Left lobe of liver (tissue), 2 donors: ENCODE data around the gene TMEM114. TPM values are rescaled to one million over a fixed set of nuclear protein-coding genes. Genes with fewer than 3 reads are reported as not detected.
A peak's percentile ranks its signal among the peaks of the same experiment; 100 is the strongest.

Source experiments
- ATAC-seq: fragments of 200-7000 bp; cut with Tn5 transposase; one replicate; pipeline ENCODE4 v1.9.1; 2020; ENCODE audit warnings: mild to moderate bottlenecking, moderate library complexity
- DNase-seq: peaks from one replicate; pipeline ENCODE4 v3.0.0-alpha.2; 2020; ENCODE audit warnings: low spot score
- total RNA-seq: library from RNA; stranded (reverse); gene quantifications from one replicate; pipeline ENCODE4 v1.2.1, GENCODE V29; 2021
- donor health status: DM: no; HTN: no; CAD: no; lungs with moderate emphysema.
- donor health status: DM: no; HTN: yes; CAD: no.

The TMEM114 gene
- total RNA-seq, 1 donor from 2014 or later, result not detected

- DNase-seq (no peak), ATAC-seq (peak; percentile 62)
These were observed 38.7 kb downstream of the TMEM114 start for GRCh38 chr16:8551388-8552332.

GRCh38 chr16:8550728-8551387 is 39.5 kb downstream of the TMEM114 start:
- ATAC-seq (peak; percentile 44), DNase-seq (no peak)

DNA sequence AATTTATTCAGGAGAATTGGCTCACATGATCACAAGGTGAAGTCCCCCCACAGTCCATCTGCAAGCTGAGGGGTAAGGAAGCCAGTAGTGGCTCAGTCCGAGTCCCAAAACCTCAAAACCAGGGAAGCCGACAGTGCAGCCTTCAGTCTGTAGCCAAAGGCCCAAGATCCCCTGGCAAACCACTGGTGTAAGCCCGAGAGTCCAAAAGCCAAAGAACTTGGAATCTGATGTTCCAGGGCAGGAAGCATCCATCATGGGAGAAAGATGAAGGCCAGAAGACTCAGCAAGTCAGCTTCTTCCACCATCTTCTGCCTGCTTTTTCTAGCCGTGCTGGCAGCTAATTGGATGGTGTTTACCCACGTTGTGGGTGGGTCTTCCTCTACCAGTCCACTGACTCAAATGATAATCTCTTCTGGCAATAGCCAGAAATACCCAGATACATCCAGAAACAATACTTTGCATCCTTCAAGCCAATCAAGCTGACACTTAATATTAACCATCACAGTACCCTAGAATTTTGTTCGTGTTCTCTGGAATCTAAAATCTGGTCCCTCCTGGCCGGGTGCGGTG is 40.4 kb downstream of the TMEM114 start:
- no peak for ATAC-seq
- DNase-seq, result no peak

GRCh38 chr16:8548166-8548565 is 42.1 kb downstream of the TMEM114 start:
- DNase-seq, result no peak
- ATAC-seq, result no peak

DNA sequence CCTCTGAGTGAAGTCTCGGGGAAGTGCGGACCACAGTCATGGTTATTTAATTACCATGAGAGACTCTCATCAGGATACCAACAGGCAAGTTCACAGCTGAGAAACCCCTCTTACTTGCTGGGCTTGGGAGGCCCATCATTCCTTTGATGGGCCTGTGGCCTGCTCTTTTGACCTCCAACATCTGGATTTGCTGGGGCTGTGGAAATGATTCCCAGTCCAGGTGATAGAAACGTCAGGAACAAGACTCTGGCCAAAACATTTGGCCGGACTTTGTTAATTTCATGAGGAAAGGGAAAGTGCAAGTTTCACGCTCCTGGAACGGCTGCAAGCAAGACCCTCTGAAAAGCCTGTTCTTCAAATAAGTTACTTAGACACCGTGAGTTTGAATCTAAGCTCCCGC is 42.5 kb downstream of the TMEM114 start:
- DNase-seq (no peak), ATAC-seq (peak; percentile 34)

- ATAC-seq, result no peak
- no peak for DNase-seq
These were observed 45.9 kb downstream of the TMEM114 start for GRCh38 chr16:8544406-8544805.

- ATAC-seq (no peak), DNase-seq (no peak)
These were observed 47.1 kb downstream of the TMEM114 start for GRCh38 chr16:8543258-8543657.

- DNase-seq, result no peak
- ATAC-seq, result no peak
These were observed 47.9 kb downstream of the TMEM114 start for GRCh38 chr16:8542393-8542792.

DNA sequence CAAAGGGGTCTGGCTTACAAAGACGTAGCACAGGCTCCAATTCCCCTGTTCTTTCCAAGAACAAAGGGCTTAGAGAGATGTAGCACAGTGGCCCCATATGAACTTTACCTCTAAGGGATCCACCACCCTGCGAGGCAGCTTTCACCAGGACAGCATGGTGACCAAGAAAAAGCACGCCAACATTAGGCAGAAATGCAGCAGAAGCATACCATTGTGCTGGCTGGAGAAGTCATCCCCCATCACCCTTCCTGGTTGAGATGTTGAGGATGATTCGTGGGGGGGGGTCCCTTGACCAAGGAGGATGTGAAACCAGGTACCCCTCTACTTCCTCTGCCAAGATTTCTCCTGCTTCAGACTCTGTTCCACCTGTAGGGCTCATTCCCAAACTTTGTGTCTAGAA is 48.4 kb downstream of the TMEM114 start:
- DNase-seq (no peak), ATAC-seq (no peak)

DNA sequence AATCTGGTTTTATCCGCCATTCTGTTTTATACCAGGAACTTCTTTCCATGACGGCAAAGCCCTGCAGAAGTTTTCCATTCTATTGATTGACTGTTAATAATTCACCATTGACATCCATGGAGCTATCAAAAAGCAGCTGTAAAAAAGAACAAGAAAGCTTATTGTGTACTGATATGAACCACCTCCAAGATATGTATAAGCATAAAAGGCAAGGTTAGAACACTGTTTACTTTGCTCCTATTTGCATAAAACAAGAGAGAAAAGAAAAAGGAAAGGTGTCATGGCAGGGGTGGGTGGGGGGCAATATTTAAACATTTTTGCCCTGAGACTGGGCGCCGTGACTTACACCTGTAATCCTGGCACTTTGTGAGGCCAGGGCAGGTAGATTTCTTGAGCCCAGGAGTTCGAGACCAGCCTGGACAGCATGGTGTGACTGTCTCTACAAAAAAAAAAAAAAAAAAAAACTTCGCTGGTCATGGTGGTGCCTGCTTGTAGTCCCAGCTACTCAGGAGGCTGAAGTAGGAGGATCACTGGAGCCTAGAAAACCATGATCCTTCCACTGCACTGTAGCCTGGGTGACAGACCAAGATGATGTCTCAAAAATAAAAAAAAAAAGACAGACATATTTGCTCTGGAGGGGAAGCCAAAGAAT is 52.5 kb downstream of the TMEM114 start:
- peak; percentile 76 for ATAC-seq
- DNase-seq, result no peak

DNA sequence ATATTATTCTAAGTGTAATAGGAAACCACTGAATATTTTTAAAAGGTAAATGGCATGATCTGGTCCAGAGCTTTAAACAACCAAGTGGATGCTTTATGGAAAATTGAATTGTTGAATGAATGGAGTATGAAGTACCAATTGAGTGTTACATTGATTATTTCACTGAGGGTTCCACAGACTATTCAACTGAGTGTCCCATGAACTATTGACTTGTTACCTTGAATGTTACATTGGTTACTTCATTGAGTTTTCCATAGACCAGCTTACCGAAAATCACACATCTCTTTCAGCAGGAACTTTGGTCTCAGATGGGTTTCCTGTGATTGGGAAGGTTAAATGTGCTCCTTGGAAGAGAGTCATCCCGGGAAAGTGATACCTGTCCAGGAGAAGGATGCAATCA is 56.8 kb downstream of the TMEM114 start:
- no peak for ATAC-seq

GRCh38 chr16:8530752-8531384 is 59.4 kb downstream of the TMEM114 start:
- DNase-seq (no peak), ATAC-seq (no peak)

More for the DNA sequence above, 56.8 kb downstream of the TMEM114 start:
- DNase-seq, result no peak

- ATAC-seq (no peak), DNase-seq (no peak)
These were observed 61.8 kb downstream of the TMEM114 start for GRCh38 chr16:8528471-8528870.

GRCh38 chr16:8523932-8524331 is 66.4 kb downstream of the TMEM114 start:
- DNase-seq (no peak), ATAC-seq (no peak)

- DNase-seq, result no peak
These were observed 67.6 kb downstream of the TMEM114 start for GRCh38 chr16:8522757-8523156.

DNA sequence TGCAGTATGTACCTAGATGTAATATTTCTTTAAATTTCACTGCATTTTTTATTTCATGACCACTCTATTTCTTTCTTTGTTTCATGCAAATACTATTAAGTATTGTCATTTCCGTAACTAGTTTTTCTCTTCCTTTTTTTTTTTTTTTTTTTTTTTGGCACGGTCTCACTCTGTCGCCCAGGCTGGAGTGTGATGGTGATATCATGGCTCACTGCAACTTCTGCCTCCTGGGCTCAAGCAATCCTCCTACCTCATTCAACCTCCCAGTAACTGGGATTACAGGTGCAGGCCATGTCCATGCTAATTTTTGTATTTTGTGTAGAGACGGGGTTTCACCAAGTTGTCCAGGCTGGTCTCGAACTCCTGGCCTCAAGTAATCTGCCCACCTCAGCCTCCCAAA is 70.7 kb downstream of the TMEM114 start:
- DNase-seq, result no peak
- no peak for ATAC-seq

More at GRCh38 chr16:8522757-8523156, 67.6 kb downstream of the TMEM114 start:
- ATAC-seq, result no peak

Other genes with a start within 250 kb of the TMEM114 start
- 14.9 TPM for gene METTL22, start 31.2 kb upstream of the TMEM114 start, total RNA-seq
- gene ABAT, start 84.1 kb upstream of the TMEM114 start, total RNA-seq, result 378 TPM
- 7.5 TPM for gene TMEM186, start 207.1 kb upstream of the TMEM114 start, total RNA-seq
- gene PMM2, start 207.3 kb upstream of the TMEM114 start, total RNA-seq, result 22.9 TPM